Hindlimb muscle (tissue), 1 donor: ENCODE results near the gene TRIM49C. TPM values are rescaled to one million over a fixed set of nuclear protein-coding genes. Genes with fewer than 3 reads are reported as not detected.
"Not testable (repeated sequence)": the region's sequence is repeated elsewhere in the genome, so short reads cannot be mapped to it uniquely, and the experiment has no call there.

Experiments
- DNase-seq: peaks from one replicate; pipeline ENCODE4 v3.0.0-alpha.2; 2013
- polyA plus RNA-seq: library from polyadenylated mRNA; unstranded; fragments of 120-200 nt; gene quantifications from one replicate; pipeline ENCODE4 v1.2.1, GENCODE V29; 2013; ENCODE audit not compliant: insufficient read length

TRIM49C gene, protein sequence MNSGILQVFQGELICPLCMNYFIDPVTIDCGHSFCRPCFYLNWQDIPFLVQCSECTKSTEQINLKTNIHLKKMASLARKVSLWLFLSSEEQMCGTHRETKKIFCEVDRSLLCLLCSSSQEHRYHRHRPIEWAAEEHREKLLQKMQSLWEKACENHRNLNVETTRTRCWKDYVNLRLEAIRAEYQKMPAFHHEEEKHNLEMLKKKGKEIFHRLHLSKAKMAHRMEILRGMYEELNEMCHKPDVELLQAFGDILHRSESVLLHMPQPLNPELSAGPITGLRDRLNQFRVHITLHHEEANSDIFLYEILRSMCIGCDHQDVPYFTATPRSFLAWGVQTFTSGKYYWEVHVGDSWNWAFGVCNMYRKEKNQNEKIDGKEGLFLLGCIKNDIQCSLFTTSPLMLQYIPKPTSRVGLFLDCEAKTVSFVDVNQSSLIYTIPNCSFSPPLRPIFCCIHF
- polyA plus RNA-seq, result not detected

DNA sequence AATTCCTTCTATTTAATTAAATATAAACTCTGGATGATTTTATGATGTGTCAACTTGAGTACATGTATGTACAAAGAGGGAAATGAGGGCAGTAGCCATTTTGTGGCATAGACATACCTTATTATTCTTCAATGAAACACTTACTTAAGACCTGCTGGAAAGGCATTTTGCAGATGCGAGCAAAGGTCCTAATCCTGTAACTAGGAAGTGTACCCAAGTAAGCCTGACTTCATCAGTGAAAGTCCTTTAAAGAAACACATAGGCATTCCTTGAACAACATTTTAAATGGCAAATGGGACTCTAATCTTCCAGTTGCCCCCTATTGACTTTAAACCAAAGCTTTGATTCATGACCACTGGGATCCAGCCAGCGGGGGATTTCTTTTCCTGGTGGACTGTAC is at the start of gene TRIM49C:
TRIM49C (plus strand) TSS at position 301 of the 400 bp plus-strand sequence. CDS start 4,106 bp downstream, outside the sequence.
- not testable (repeated sequence) for DNase-seq

DNA sequence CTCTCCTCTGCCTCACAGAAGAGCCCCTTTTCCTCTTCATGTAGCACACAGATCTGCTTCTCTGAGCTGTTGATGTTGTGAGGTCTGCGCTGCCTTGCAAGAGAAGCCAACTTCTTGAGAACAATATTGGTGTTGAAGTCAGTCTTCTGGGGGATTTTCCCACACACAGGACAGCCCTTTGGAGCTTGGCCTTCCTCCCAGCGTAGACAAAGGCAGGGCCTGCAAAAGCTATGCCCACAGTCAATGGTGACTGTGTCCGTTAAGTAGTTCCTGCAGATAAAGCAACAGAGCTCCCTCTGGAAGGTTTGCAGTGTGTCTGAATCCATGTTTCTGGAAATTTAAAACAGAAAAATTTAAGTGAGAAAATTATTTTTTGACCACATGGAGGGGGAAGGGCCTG is 6.7 kb upstream of the TRIM49C start:
- DNase-seq, result not testable (repeated sequence)

DNA sequence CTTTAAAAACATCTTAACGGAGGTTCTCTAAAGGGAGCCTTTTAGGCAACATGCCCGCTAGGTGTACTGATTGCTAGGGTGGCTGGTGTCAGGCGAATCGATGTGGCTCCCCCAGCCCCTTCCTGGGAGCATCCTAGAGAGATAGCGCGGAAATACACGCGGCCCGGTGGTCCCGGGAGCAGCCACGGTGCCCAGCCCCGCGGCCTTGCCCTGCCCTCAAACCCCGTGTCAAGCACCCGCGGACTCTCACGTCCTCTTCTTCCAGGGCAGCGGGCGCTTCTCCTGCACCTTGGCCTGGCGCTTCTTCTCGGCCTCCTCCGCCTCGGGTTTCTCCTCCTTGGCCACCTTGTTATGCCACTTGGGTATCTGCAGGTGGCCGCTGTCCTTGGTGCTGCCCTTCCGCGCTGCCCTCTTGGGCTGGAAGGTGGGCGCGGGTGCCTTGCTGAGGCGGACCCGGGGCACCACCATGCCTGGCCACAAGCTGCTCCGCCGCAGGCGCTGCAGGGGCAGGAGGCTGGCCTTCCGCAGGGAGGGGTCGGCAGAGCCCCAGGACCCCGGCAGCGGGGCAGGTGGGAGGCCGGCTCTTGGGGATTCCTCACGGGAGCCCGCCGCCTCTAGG is 20.8 kb downstream of the TRIM49C start:
- DNase-seq, result not testable (repeated sequence)

DNA sequence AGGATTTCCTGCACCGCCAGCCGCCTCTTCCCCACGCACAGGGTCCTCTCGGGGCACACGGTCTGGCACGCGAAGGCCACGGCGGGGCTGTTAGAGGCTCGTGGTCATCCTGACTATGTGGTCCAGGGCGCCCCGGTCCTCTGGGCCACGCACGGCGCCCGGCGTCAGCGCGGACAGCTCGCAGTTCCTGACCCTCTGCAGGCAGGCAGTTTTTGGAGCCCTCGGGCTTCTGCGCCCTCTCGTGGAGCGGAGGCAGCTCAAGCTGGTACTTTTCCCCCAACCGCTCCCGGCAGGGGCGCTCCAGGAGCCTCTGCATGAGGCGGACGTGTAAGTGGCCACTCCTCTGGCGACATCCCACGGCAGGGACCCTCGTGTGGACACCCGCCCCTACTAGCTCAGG is 21.4 kb downstream of the TRIM49C start:
- DNase-seq, result not testable (repeated sequence)

DNA sequence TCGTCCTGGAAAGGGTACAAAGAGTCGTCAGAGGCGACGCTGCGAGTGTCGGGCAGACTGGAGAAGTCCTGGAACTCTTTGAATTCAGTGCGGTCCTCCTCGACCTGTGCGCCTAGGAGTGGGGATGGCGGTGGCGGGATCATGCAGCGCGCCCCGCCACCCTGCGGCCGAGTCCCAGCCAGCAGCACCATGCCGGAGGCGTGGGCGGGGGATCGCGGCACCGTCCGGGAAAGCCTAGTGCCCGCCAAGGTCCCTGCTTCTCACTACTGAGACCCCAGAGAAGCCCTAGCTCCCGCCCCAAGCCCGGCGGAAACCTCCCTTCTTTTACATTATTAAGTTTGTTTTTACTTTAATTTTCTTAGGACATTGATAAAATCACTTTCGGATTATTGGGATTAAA is 22.6 kb downstream of the TRIM49C start:
- DNase-seq, result not testable (repeated sequence)

DNA sequence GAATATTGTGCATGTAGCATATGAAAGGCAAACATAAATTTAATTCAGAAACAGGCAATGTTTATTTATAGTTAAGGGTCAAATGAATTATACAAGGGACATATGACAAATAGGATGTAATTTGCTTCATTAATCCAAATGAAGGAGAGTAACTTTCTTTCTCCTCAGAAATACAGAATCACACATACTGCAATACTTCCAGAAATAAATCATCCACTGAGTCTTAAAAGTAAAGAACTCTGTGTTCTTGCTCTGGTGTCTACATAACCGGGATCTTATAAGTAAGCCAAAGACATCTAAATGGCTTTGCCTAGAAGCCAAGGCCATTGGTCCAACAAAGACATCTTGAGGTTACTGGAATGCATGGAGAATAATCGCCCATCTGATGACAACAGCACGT is 54.7 kb downstream of the TRIM49C start, which contains the start of gene UBTFL1:
UBTFL1 (plus strand) TSS at position 301 of the 400 bp plus-strand sequence; CDS start at position 301, 0 bp downstream.
- DNase-seq, result not testable (repeated sequence)

DNA sequence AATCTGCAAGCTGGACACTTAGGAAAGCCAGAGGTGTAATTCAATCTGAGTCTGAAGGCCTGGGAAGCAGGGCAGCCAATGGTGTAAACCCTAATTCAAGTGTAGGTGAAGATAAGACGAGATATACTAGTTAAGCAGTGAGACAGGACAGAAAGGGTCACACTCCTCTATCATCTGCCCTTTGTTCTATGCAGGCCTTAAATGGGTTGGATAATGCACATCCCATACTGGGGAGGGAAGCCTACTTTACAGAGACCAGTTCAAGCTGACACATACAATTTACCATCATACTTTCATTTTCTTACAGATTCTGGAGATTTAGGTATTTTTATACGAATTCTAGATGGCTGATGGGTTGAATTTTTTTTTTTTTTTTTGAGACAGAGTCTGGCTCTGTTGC is 57.8 kb downstream of the TRIM49C start:
- DNase-seq, result not testable (repeated sequence)

Other genes with a start within 250 kb of the TRIM49C start
- gene TRIM49, start 222.5 kb upstream of the TRIM49C start, polyA plus RNA-seq, result not detected
- not detected for gene TRIM64B, start 152.6 kb upstream of the TRIM49C start, polyA plus RNA-seq
- gene TRIM49D1, start 108.9 kb upstream of the TRIM49C start, polyA plus RNA-seq, result not detected
- gene TRIM49D2, start 107.0 kb upstream of the TRIM49C start, polyA plus RNA-seq, result not detected
- not detected for gene TRIM64, start 65.1 kb upstream of the TRIM49C start, polyA plus RNA-seq
- gene UBTFL1, start 54.8 kb downstream of the TRIM49C start, polyA plus RNA-seq, result not detected
- 4.2 TPM for gene NAALAD2, start 103.6 kb downstream of the TRIM49C start, polyA plus RNA-seq
- gene CHORDC1, start 191.9 kb downstream of the TRIM49C start, polyA plus RNA-seq, result 37.0 TPM